HCT116 (cell line): ENCODE results near the gene SARNP. TPM values are rescaled to one million over a fixed set of nuclear protein-coding genes. Genes with fewer than 3 reads are reported as not detected.

Source experiments
- ATAC-seq: fragments of 200-7000 bp; cut with Tn5 transposase; 2 replicates; pipeline ENCODE4 v1.9.1; 2020; ENCODE audit warnings: mild to moderate bottlenecking, moderate library complexity
- BruUV-seq: library from RNA; stranded (reverse); fragments of 400-500 nt; replicated peaks from 2 replicates; lab custom pipeline; 2021; lab: Mats Ljungman, UMichigan
- CTCF ChIA-PET: fragments of 300-600 bp; sonication (Branson Sonifier 250); formaldehyde crosslinking; loops from one replicate; lab custom pipeline; 2021; ENCODE audit warnings: antibody characterized with exemption; lab: Charles Lee
- POLR2A ChIA-PET: fragments of 300-600, 350-600 bp; sonication (Branson Sonifier 250); formaldehyde crosslinking; loops from one replicate; lab custom pipeline; 2021; ENCODE audit warnings: antibody characterized with exemption; lab: Charles Lee
- RAD21 ChIA-PET, 2 experiments: fragments of 300-600 bp; sonication (Branson Sonifier 250); formaldehyde crosslinking; loops; one replicate each; lab custom pipeline; 2023; ENCODE audit warnings: low total read pairs in 2 of 2; ENCODE audit not compliant: uncharacterized antibody in 2 of 2, unreplicated experiment in 2 of 2, low non-redundant PET in 1 of 2; lab: Charles Lee
- DNase-seq: peaks from one replicate; pipeline ENCODE4 v3.0.0-alpha.2; 2010; ENCODE audit warnings: low read depth, low spot score
- H2AFZ ChIP-seq: fragments of 200-600 bp; shearing (Covaris generic), sonication (generic); 2 replicates; pipeline ENCODE4 v1.6.1; 2017; ENCODE audit warnings: low read depth, mixed run types, mixed read lengths, antibody characterized with exemption, low read length; ENCODE audit not compliant: poor library complexity, severe bottlenecking
- H3K27ac ChIP-seq: 2 replicates; pipeline ENCODE4 v1.5.1; 2012; ENCODE audit warnings: low read depth, low read length
- H3K27me3 ChIP-seq: fragments of 200-600 bp; sonication (generic); 2 replicates; pipeline ENCODE4 v1.6.1; 2016; ENCODE audit warnings: mixed run types, low read length, mixed read lengths; ENCODE audit not compliant: insufficient read depth
- H3K36me3 ChIP-seq, 2 experiments: fragments of 200-500 bp in 1 of 2; fragments of 200-600 bp in 1 of 2; sonication (Bioruptor generic) in 1 of 2; sonication (generic) in 1 of 2; 2 replicates each; pipeline versions ENCODE4 v1.5.1 to v1.6.1; 2014 to 2016; ENCODE audit warnings: low read length in 2 of 2, inconsistent platforms in 1 of 2, mixed read lengths in 1 of 2, mixed run types in 1 of 2; ENCODE audit not compliant: insufficient read depth in 2 of 2, control insufficient read depth in 1 of 2
- H3K4me1 ChIP-seq, 2 experiments: fragments of 200-600 bp in 1 of 2; sonication (generic) in 1 of 2; 2 replicates each; pipeline versions ENCODE4 v1.5.1 to v1.6.1; 2012 to 2017; ENCODE audit warnings: low read length in 2 of 2, inconsistent platforms in 1 of 2, mild to moderate bottlenecking in 1 of 2, mixed read lengths in 1 of 2, mixed run types in 1 of 2, moderate library complexity in 1 of 2; ENCODE audit not compliant: insufficient read depth in 2 of 2, control insufficient read depth in 1 of 2
- H3K4me2 ChIP-seq: fragments of 200-600 bp; sonication (generic); 2 replicates; pipeline ENCODE4 v1.6.1; 2017; ENCODE audit warnings: mixed run types, low read length, mixed read lengths
- H3K4me3 ChIP-seq, 2 experiments: fragments of 200-600 bp in 1 of 2; sonication (generic) in 1 of 2; replicated peaks in 1 of 2; 2 replicates each; pipeline ENCODE4 v1.5.1; 2011 to 2016; ENCODE audit warnings: low read length in 2 of 2, control low read depth in 1 of 2, low read depth in 1 of 2, mild to moderate bottlenecking in 1 of 2, mixed read lengths in 1 of 2, mixed run types in 1 of 2
- H3K79me2 ChIP-seq: fragments of 200-600 bp; sonication (generic); 2 replicates; pipeline ENCODE4 v1.6.1; 2017; ENCODE audit warnings: mild to moderate bottlenecking, mixed run types, low read length, moderate library complexity, mixed read lengths; ENCODE audit not compliant: insufficient read depth
- H3K9ac ChIP-seq: fragments of 200-600 bp; sonication (generic); 2 replicates; pipeline ENCODE4 v1.6.1; 2016; ENCODE audit warnings: low read length, mixed read lengths
- H3K9me2 ChIP-seq: fragments of 200-600 bp; sonication (generic), shearing (Covaris generic); 2 replicates; pipeline ENCODE4 v1.6.1; 2017; ENCODE audit warnings: mixed run types, mild to moderate bottlenecking, moderate library complexity; ENCODE audit not compliant: insufficient read depth
- H3K9me3 ChIP-seq, 2 experiments: fragments of 200-500 bp in 1 of 2; fragments of 200-600 bp in 1 of 2; sonication (Bioruptor generic) in 1 of 2; sonication (generic) in 1 of 2; 2 replicates each; pipeline ENCODE4 v1.6.1; 2014 to 2017; ENCODE audit warnings: low read length in 2 of 2, mixed read lengths in 2 of 2, inconsistent platforms in 1 of 2, low read depth in 1 of 2, mild to moderate bottlenecking in 1 of 2, mixed run types in 1 of 2, moderate library complexity in 1 of 2; ENCODE audit not compliant: control insufficient read depth in 1 of 2, insufficient read depth in 1 of 2
- H4K20me1 ChIP-seq: fragments of 200-600 bp; sonication (generic), shearing (Covaris generic); 2 replicates; pipeline ENCODE4 v1.6.1; 2017; ENCODE audit warnings: mixed run types, mild to moderate bottlenecking, moderate library complexity; ENCODE audit not compliant: insufficient read depth
- ATF3 ChIP-seq: IDR thresholded peaks from 2 replicates; pipeline ENCODE4 v1.6.1; 2012
- CBX3 ChIP-seq: IDR thresholded peaks from 2 replicates; pipeline ENCODE4 v1.6.1; 2012; ENCODE audit warnings: low read depth
- CEBPB ChIP-seq: IDR thresholded peaks from 2 replicates; pipeline ENCODE4 v1.6.1; 2012; ENCODE audit warnings: low read depth
- EGR1 ChIP-seq: IDR thresholded peaks from 2 replicates; pipeline ENCODE4 v1.6.1; 2012; ENCODE audit warnings: low read depth
- ELF1 ChIP-seq: IDR thresholded peaks from 2 replicates; pipeline ENCODE4 v1.6.1; 2012; ENCODE audit warnings: low read depth, borderline replicate concordance
- EZH2 ChIP-seq: fragments of 200-600 bp; sonication (generic); IDR thresholded peaks from 2 replicates; pipeline ENCODE4 v1.6.1; 2017; ENCODE audit warnings: antibody characterized with exemption, mixed run types
- EZH2phosphoT487 ChIP-seq: fragments of 200-600 bp; IDR thresholded peaks from 2 replicates; pipeline ENCODE4 v1.6.1; 2018; ENCODE audit warnings: antibody characterized with exemption, borderline replicate concordance
- FOSL1 ChIP-seq: IDR thresholded peaks from 2 replicates; pipeline ENCODE4 v1.6.1; 2012; ENCODE audit warnings: low read depth
- JUND ChIP-seq: IDR thresholded peaks from 2 replicates; pipeline ENCODE4 v1.6.1; 2012
- POLR2AphosphoS5 ChIP-seq: IDR thresholded peaks from 2 replicates; pipeline ENCODE4 v1.6.1; 2011; ENCODE audit warnings: mild to moderate bottlenecking, low read depth, low read length, moderate library complexity
- REST ChIP-seq: IDR thresholded peaks from 2 replicates; pipeline ENCODE4 v1.6.1; 2012; ENCODE audit warnings: low read depth
- SP1 ChIP-seq: IDR thresholded peaks from 2 replicates; pipeline ENCODE4 v1.6.1; 2012; ENCODE audit warnings: low read depth
- SRF ChIP-seq: IDR thresholded peaks from 2 replicates; pipeline ENCODE4 v1.6.1; 2012; ENCODE audit warnings: low read depth
- TCF7L2 ChIP-seq: IDR thresholded peaks from 2 replicates; pipeline ENCODE4 v1.7.0; 2011; ENCODE audit warnings: borderline replicate concordance, inconsistent platforms; ENCODE audit not compliant: insufficient read depth, insufficient read length; ENCODE audit errors: extremely low read depth
- ZFX ChIP-seq: fragments of 450-650 bp; IDR thresholded peaks from 2 replicates; pipeline ENCODE4 v1.6.1; 2017
- ZNF274 ChIP-seq: fragments of 200-500 bp; sonication (Bioruptor generic); IDR thresholded peaks from 2 replicates; pipeline ENCODE4 v1.6.1; 2014; ENCODE audit warnings: mild to moderate bottlenecking, low read depth, low read length, inconsistent platforms
- intact Hi-C: fragments of 100-400 bp; cut with micrococcal nuclease; formaldehyde crosslinking; loops from 2 replicates; pipeline ENCODE4 v1.10.0; 2022
- total RNA-seq: library from RNA; stranded (reverse); gene quantifications from one replicate; pipeline ENCODE4 v1.2.1, GENCODE V29; 2021; ENCODE audit not compliant: unreplicated experiment
- TF ChIP-seq, protein P1 (sequence below): IDR thresholded peaks from 2 replicates; pipeline ENCODE4 v1.6.1; 2011; ENCODE audit warnings: mild to moderate bottlenecking, low read length, moderate library complexity; ENCODE audit not compliant: insufficient replicate concordance; ENCODE audit errors: extremely low read depth
- TF ChIP-seq, protein P2 (sequence below): IDR thresholded peaks from 2 replicates; pipeline ENCODE4 v1.6.1; 2012
- TF ChIP-seq, protein P3 (sequence below), 3 experiments: fragments of 200-600 bp in 1 of 3; sonication (generic) in 1 of 3; IDR thresholded peaks in 2 of 3; conservative IDR thresholded peaks in 1 of 3; 2 replicates each; pipeline ENCODE4 v1.5.1; 2012 to 2017; ENCODE audit warnings: low read depth in 2 of 3, low read length in 2 of 3, antibody characterized with exemption in 1 of 3, borderline replicate concordance in 1 of 3, control low read depth in 1 of 3, mild to moderate bottlenecking in 1 of 3, mixed read lengths in 1 of 3, mixed run types in 1 of 3, moderate library complexity in 1 of 3; ENCODE audit not compliant: insufficient read depth in 1 of 3

Gene SARNP
- total RNA-seq, 1 experiment from 2014 or later = 82.4 TPM

DNA sequence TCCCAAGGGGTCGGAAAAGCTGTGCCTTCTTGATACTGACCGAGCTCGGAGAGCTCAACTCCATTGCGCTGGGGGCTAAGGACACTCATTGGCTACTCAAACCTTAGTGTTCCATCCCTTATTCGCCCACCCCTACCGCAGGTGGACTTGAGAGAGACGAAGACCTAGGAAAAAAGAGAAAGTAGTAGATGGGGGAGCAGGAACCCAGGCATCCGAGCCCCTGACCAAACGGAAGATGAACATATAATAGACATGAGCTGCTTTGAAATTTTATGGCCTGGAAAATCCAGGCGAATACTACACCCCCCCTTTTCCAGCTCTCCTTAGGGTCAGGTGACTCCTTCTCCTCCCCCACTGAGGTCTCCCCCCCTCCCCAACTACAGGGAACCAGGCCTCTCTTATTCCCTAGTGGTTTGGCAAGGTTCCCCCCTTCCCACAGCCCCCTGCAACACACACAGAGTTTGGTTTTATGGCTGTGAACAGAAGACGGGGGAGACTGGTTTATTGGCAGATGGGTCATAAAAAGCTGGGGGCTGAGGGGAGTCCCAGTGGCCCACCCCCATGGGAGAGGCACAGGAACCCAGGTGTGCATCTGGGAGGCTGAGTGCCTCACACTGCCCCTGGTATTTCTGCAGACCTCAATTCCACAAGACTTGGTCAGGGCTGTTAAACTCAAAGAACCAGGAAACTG, 73.0 kb downstream of the SARNP start:
- no peak for ATAC-seq
- Histone ChIP-seq H3K9me2 (no peaks in the 10 kb centered on the region), H3K4me1 (peaks cover 7 to 27% of the 10 kb centered on the region in 2 experiments), H3K79me2 (peaks cover 3% of the 10 kb centered on the region; the same call in 1 of the 2 replicates), H3K27ac (no peak overlapping the region), H3K36me3 (no peaks in the 10 kb centered on the region), H3K9ac (peak overlapping the region; percentile 69), H3K4me2 (peak overlapping the region; percentile 97), H3K9me3 (no peaks in the 10 kb centered on the region), H2AFZ (no peak overlapping the region), H3K27me3 (no peaks in the 10 kb centered on the region), H4K20me1 (no peaks in the 10 kb centered on the region), H3K4me3 (peak overlapping the region; percentile 55 to 80)
- no TSS peak for BruUV-seq
- TF ChIP-seq ZNF274 (no peak), POLR2AphosphoS5 (no peak), JUND (no peak), FOSL1 (no peak), CBX3 (no peak), ATF3 (no peak), EGR1 (no peak), SP1 (no peak), REST (no peak), CEBPB (no peak), ZFX (no peak), ELF1 (no peak), SRF (no peak), EZH2phosphoT487 (no peak), EZH2 (no peak), TCF7L2 (no peak)
- TF ChIP-seq, protein P1, sequence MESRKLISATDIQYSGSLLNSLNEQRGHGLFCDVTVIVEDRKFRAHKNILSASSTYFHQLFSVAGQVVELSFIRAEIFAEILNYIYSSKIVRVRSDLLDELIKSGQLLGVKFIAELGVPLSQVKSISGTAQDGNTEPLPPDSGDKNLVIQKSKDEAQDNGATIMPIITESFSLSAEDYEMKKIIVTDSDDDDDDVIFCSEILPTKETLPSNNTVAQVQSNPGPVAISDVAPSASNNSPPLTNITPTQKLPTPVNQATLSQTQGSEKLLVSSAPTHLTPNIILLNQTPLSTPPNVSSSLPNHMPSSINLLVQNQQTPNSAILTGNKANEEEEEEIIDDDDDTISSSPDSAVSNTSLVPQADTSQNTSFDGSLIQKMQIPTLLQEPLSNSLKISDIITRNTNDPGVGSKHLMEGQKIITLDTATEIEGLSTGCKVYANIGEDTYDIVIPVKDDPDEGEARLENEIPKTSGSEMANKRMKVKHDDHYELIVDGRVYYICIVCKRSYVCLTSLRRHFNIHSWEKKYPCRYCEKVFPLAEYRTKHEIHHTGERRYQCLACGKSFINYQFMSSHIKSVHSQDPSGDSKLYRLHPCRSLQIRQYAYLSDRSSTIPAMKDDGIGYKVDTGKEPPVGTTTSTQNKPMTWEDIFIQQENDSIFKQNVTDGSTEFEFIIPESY = no peak
- TF ChIP-seq, protein P2, sequence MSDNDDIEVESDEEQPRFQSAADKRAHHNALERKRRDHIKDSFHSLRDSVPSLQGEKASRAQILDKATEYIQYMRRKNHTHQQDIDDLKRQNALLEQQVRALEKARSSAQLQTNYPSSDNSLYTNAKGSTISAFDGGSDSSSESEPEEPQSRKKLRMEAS = no peak
- TF ChIP-seq, protein P3, sequence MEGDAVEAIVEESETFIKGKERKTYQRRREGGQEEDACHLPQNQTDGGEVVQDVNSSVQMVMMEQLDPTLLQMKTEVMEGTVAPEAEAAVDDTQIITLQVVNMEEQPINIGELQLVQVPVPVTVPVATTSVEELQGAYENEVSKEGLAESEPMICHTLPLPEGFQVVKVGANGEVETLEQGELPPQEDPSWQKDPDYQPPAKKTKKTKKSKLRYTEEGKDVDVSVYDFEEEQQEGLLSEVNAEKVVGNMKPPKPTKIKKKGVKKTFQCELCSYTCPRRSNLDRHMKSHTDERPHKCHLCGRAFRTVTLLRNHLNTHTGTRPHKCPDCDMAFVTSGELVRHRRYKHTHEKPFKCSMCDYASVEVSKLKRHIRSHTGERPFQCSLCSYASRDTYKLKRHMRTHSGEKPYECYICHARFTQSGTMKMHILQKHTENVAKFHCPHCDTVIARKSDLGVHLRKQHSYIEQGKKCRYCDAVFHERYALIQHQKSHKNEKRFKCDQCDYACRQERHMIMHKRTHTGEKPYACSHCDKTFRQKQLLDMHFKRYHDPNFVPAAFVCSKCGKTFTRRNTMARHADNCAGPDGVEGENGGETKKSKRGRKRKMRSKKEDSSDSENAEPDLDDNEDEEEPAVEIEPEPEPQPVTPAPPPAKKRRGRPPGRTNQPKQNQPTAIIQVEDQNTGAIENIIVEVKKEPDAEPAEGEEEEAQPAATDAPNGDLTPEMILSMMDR (IDR thresholded peaks at IDR 0.05 in 2 of 3, conservative IDR thresholded peaks at IDR 0.05 in 1 of 3; ENCODE audit: borderline replicate concordance in 1 of 3, insufficient read depth in 1 of 3, low read depth in 2 of 3, low read length in 2 of 3) = no peak
- ChIA-PET POLR2A (interaction anchor here (0.5 to 1.1 kb wide), 3 partner anchors 8 to 23 kb away, joined by 3 read pairs; no protein-coding TSS in a partner anchor), CTCF (interaction anchor here (1.1 to 1.5 kb wide), 2 partner anchors 183 to 303 kb away, joined by 3 read pairs; partner anchors contain the start of gene PYM1), RAD21 (no interaction called here)
- intact Hi-C loops = no loop called here
- DNase-seq = no peak
